GM23248 (cell line): ENCODE measurements around the gene TMSB15A.
"Not testable (repeated sequence)": the region's sequence is repeated elsewhere in the genome, so short reads cannot be mapped to it uniquely, and the experiment has no call there.

ENCODE experiments used
- EZH2 ChIP-seq: fragments of 200-600 bp; sonication (generic); IDR thresholded peaks from 2 replicates; pipeline ENCODE4 v1.6.1; 2018; ENCODE audit warnings: antibody characterized with exemption, mild to moderate bottlenecking; ENCODE audit not compliant: insufficient read depth, poor library complexity, severe bottlenecking
- EZH2phosphoT487 ChIP-seq: fragments of 200-600 bp; sonication (generic); IDR thresholded peaks from 2 replicates; pipeline ENCODE4 v1.6.1; 2018; ENCODE audit warnings: antibody characterized with exemption, moderate library complexity, mild to moderate bottlenecking, low read depth; ENCODE audit not compliant: insufficient read depth

GRCh38 chrX:102470215-102470614 lies 46.3 kb downstream of the TMSB15A start:
- not testable (repeated sequence) for TF ChIP-seq EZH2, EZH2phosphoT487
